Tibial nerve (tissue), 4 donors: ENCODE results near the gene PYGM. TPM values are rescaled to one million over a fixed set of nuclear protein-coding genes. Genes with fewer than 3 reads are reported as not detected.

Source experiments
- DNase-seq, 2 donors: peaks; one replicate each; pipeline ENCODE4 v3.0.0-alpha.2; 2019; ENCODE audit warnings: low spot score in 2 of 2
- H3K27ac ChIP-seq, 4 donors: fragments of 200-600 bp; sonication (generic) in 3 of 4; one replicate each; pipeline ENCODE4 v1.5.1; 2017 to 2019; ENCODE audit warnings: mild to moderate bottlenecking in 1 of 4
- H3K27me3 ChIP-seq, 2 donors: fragments of 200-600 bp; sonication (generic) in 1 of 2; one replicate each; pipeline versions ENCODE4 v1.5.1 to v1.6.0; 2017 to 2019
- H3K36me3 ChIP-seq, 3 donors: fragments of 200-600 bp; sonication (generic); one replicate each; pipeline ENCODE4 v1.5.1; 2018 to 2019
- H3K4me1 ChIP-seq, 4 donors: fragments of 200-600 bp; sonication (generic) in 3 of 4; one replicate each; pipeline ENCODE4 v1.5.1; 2017 to 2019
- H3K4me3 ChIP-seq, 4 donors: fragments of 200-600 bp; sonication (generic) in 3 of 4; one replicate each; pipeline ENCODE4 v1.5.1; 2017 to 2019; ENCODE audit warnings: mild to moderate bottlenecking in 1 of 4, moderate library complexity in 1 of 4
- H3K9me3 ChIP-seq, 4 donors: fragments of 200-600 bp; sonication (generic) in 3 of 4; one replicate each; pipeline ENCODE4 v1.5.1; 2017 to 2019
- EP300 ChIP-seq, 2 donors: sonication (generic); formaldehyde crosslinking; IDR thresholded peaks; one replicate each; pipeline ENCODE4 v1.6.1; 2017; ENCODE audit warnings: antibody characterized with exemption in 2 of 2, mild to moderate bottlenecking in 1 of 2
- POLR2A ChIP-seq, 2 donors: fragments of 450-650 bp; IDR thresholded peaks; one replicate each; pipeline ENCODE4 v1.6.1; 2017; ENCODE audit warnings: antibody characterized with exemption in 2 of 2, mild to moderate bottlenecking in 2 of 2, moderate library complexity in 2 of 2
- WGBS, 2 donors: methylation state at CpG; one replicate each; pipeline ENCODE4 v1.1.5; 2018; 5-methylcytosine and 5-hydroxymethylcytosine counted together
- total RNA-seq, 4 donors: library from RNA; depleted of rRNA; stranded (reverse); fragments of >200 nt; gene quantifications; one replicate each; pipeline ENCODE4 v1.1.0, GENCODE V29; 2016
- TF ChIP-seq, protein P1 (sequence below), 5 experiments: fragments of 200-600 bp in 3 of 5; fragments of 450-650 bp in 2 of 5; sonication (generic) in 3 of 5; IDR thresholded peaks; one replicate each; pipeline ENCODE4 v1.5.1; 2016 to 2019; ENCODE audit warnings: antibody characterized with exemption in 5 of 5, mild to moderate bottlenecking in 3 of 5, moderate library complexity in 2 of 5

PYGM gene
- total RNA-seq, 4 donors from 2014 or later = 2.1 to 18.6 (median 9.9) TPM

DNA sequence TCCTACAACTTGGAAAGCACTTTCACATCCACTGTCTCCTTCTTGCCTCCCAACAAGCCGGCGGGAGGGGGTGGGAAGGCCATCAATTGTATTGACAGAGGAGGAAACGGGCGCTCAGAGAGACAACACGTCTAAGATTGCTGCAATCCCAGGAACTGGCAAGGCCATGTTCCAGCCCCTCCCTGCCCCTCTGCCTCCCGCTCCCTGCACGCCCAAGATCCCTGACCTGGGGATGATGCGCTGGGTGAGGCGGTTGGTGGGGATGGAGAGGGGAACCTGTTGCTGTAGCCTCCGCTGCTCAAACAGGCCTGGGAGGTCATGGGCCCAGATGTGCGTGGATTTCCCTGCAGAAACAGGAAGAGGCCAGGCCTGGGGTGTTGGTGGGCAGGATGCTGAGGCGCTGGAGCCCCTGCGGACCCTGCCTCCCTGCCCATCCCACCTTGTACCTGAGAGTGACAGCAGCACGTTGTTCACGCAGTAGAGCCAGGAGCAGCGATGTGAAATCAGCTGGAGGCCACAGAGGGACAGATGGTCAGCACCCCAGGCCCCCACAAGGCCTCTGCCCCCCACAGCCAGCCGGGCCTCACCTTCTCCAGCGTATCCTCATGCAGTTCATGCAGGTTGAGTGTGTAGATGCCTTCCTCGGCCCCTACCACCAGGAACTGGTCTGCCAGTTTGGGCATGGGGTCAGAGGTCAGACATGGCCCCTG lies 36.4 kb upstream of the PYGM start:
- no peak for DNase-seq
- peaks cover 0 to 63% (median 10%) of the 10 kb centered on the region in 3 donors for H3K36me3 ChIP-seq
- no peaks in the 10 kb centered on the region for H3K9me3 ChIP-seq
- no peaks in the 10 kb centered on the region for H3K27me3 ChIP-seq
- H3K4me3 ChIP-seq = no peak overlapping the region
- TF ChIP-seq, protein P1, sequence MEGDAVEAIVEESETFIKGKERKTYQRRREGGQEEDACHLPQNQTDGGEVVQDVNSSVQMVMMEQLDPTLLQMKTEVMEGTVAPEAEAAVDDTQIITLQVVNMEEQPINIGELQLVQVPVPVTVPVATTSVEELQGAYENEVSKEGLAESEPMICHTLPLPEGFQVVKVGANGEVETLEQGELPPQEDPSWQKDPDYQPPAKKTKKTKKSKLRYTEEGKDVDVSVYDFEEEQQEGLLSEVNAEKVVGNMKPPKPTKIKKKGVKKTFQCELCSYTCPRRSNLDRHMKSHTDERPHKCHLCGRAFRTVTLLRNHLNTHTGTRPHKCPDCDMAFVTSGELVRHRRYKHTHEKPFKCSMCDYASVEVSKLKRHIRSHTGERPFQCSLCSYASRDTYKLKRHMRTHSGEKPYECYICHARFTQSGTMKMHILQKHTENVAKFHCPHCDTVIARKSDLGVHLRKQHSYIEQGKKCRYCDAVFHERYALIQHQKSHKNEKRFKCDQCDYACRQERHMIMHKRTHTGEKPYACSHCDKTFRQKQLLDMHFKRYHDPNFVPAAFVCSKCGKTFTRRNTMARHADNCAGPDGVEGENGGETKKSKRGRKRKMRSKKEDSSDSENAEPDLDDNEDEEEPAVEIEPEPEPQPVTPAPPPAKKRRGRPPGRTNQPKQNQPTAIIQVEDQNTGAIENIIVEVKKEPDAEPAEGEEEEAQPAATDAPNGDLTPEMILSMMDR (IDR thresholded peaks at IDR 0.05) = no peak
- TF ChIP-seq EP300 (IDR thresholded peaks at IDR 0.05) = no peak
- TF ChIP-seq POLR2A (IDR thresholded peaks at IDR 0.05) = no peak
- WGBS, 2 donors = 72 to 77% methylated on average over 11 to 16 of the region's 19 CpGs
- H3K4me1 ChIP-seq = no peaks in the 10 kb centered on the region
- H3K27ac ChIP-seq = no peak overlapping the region

DNA sequence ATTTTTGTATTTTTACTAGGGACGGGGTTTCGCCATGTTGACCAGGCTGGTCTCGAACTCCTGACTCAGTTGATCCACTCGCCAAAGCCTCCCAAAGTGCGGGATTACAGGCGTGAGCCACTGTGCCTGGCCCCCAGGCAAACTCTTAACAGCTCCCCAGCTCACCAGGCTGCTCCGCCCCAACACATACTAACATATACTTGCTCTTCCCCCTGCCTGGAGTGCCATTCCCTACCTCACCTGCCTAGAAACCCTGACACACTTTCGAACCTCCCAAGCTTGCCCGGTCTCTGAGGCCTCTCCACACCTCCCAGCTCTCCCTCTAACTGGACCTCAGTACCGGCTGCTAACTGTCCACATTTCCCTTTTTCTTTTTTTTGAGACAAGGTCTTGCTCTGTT lies 34.8 kb upstream of the PYGM start:
- H3K27me3 ChIP-seq = no peaks in the 10 kb centered on the region
- no peaks in the 10 kb centered on the region for H3K9me3 ChIP-seq
- no peak overlapping the region for H3K4me3 ChIP-seq
- WGBS, 2 donors = 96 to 97% methylated on average over 10 of the region's 10 CpGs
- no peak overlapping the region for H3K27ac ChIP-seq
- peaks cover 0 to 73% (median 10%) of the 10 kb centered on the region in 3 donors for H3K36me3 ChIP-seq
- H3K4me1 ChIP-seq = no peaks in the 10 kb centered on the region
- TF ChIP-seq, protein P1 (IDR thresholded peaks at IDR 0.05) = no peak
- no peak for TF ChIP-seq POLR2A (IDR thresholded peaks at IDR 0.05)
- TF ChIP-seq EP300 (IDR thresholded peaks at IDR 0.05) = no peak
- no peak for DNase-seq

DNA sequence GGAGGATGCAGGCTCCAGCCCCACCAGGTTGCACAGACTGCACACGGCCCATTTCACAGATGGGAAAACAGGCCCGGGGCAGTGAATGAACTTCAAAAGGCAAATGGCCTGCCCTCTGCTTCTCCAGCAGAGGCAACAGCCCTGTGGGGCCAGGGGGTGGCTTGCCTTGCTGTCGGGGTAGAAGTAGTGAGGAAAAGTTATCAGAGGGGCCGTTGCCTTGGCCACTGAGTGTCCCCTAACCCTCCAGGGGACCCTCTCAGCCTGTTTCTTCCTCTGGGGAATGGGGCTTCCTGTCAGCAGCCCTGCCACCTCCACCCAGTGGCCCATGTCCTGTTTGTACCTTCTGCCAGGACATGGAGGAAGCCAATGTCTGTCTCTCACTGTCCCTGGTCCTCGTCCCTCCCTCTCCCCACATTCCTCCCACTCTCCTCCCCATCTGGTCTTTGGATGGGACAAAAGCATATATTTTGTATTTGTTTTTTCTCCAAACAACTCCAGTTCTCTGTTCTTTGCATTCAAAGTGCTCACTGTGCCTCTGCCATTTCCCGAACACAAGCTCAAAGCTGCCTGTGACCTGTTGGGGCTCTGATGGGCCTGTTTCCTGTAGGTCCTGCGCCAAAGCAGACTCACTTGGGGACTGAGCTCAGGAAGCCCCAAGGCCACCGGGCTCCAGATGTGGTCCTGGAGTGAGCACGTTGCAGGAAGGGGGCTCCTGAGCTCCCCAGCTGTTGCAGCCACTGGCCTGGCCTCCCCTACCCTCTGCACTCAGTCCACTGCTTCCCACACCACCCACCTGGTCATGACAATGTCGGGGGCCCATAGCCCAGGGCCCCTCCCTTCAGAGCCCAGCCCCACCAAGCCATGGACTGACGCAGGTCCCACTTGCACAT lies 33.7 kb upstream of the PYGM start:
- Histone ChIP-seq H3K4me3 (no peak overlapping the region), H3K36me3 (peaks cover 0 to 73% (median 13%) of the 10 kb centered on the region in 3 donors), H3K27ac (no peak overlapping the region), H3K4me1 (no peaks in the 10 kb centered on the region), H3K9me3 (no peaks in the 10 kb centered on the region), H3K27me3 (no peaks in the 10 kb centered on the region)
- WGBS, 2 donors = 49 to 55% methylated on average over 11 of the region's 11 CpGs
- DNase-seq = no peak
- TF ChIP-seq EP300 (IDR thresholded peaks at IDR 0.05) (no peak), POLR2A (IDR thresholded peaks at IDR 0.05) (no peak)
- TF ChIP-seq, protein P1 (IDR thresholded peaks at IDR 0.05) = no peak

DNA sequence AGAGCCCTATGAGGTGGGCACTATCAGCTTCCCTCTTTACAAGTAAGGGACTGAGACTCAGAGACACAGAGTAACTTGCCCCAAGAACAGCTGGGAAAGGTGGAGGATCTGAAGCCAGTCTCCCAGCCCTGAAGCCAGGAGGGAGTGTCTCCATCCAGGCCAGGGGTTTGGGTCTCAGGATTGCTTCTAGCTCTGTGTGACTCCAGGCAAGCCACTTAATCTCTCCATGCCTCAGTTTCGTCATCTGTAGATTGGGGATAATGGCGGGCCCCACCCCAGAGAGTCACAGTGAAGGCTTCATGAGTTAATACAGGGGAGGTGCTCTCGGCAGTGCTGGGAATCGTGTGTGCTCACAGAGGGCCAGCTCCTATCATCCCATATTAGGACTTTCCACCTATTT lies 32.7 kb upstream of the PYGM start:
- Histone ChIP-seq H3K27me3 (no peaks in the 10 kb centered on the region), H3K36me3 (peaks cover 0 to 68% (median 13%) of the 10 kb centered on the region in 3 donors), H3K4me1 (peaks cover 0 to 5% (median 0%) of the 10 kb centered on the region in 4 donors), H3K4me3 (no peak overlapping the region), H3K27ac (no peak overlapping the region), H3K9me3 (no peaks in the 10 kb centered on the region)
- WGBS, 2 donors = 81 to 91% methylated on average over 4 of the region's 4 CpGs
- DNase-seq = no peak
- TF ChIP-seq, protein P1 (IDR thresholded peaks at IDR 0.05) = no peak
- no peak for TF ChIP-seq POLR2A (IDR thresholded peaks at IDR 0.05)
- no peak for TF ChIP-seq EP300 (IDR thresholded peaks at IDR 0.05)
